IPS-18a (cell line): Measurements from ENCODE around the gene GCSAM.
"Not testable (repeated sequence)": the region's sequence is repeated elsewhere in the genome, so short reads cannot be mapped to it uniquely, and the experiment has no call there.

Source experiments
- H3K27ac ChIP-seq: one replicate; pipeline ENCODE4 v1.5.1; 2013; ENCODE audit warnings: low read length
- H3K27me3 ChIP-seq: one replicate; pipeline ENCODE4 v1.6.1; 2013; ENCODE audit warnings: mild to moderate bottlenecking, low read length; ENCODE audit not compliant: control insufficient read depth, insufficient read depth
- H3K36me3 ChIP-seq: one replicate; pipeline ENCODE4 v1.6.1; 2013; ENCODE audit warnings: low read depth, low read length; ENCODE audit not compliant: control insufficient read depth
- H3K4me1 ChIP-seq: one replicate; pipeline ENCODE4 v1.6.1; 2013; ENCODE audit warnings: low read depth, low read length; ENCODE audit not compliant: control insufficient read depth
- H3K4me3 ChIP-seq: one replicate; pipeline ENCODE4 v1.5.1; 2013; ENCODE audit warnings: low read length
- H3K9ac ChIP-seq: one replicate; pipeline ENCODE4 v1.6.1; 2013; ENCODE audit warnings: mild to moderate bottlenecking, low read length, moderate library complexity
- H3K9me3 ChIP-seq: one replicate; pipeline ENCODE4 v1.6.1; 2013; ENCODE audit warnings: low read depth, low read length; ENCODE audit not compliant: control insufficient read depth

The GCSAM gene

GRCh38 chr3:112083239-112083638 lies 49.8 kb downstream of the GCSAM start:
- H3K9me3 ChIP-seq, result no peaks in the 10 kb centered on the region
- peaks cover 10% of the 10 kb centered on the region for H3K4me1 ChIP-seq
- no peaks in the 10 kb centered on the region for H3K36me3 ChIP-seq
- no peak overlapping the region for H3K4me3 ChIP-seq
- no peak overlapping the region for H3K9ac ChIP-seq
- H3K27ac ChIP-seq, result no peak overlapping the region
- H3K27me3 ChIP-seq, result peaks cover 22% of the 10 kb centered on the region

- Histone ChIP-seq H3K9ac (no peak overlapping the region), H3K4me3 (no peak overlapping the region), H3K9me3 (no peaks in the 10 kb centered on the region), H3K4me1 (peaks cover 7% of the 10 kb centered on the region), H3K27ac (no peak overlapping the region), H3K36me3 (no peaks in the 10 kb centered on the region), H3K27me3 (no peaks in the 10 kb centered on the region)
Measured at GRCh38 chr3:112078125-112079083, 54.6 kb downstream of the GCSAM start.

- Histone ChIP-seq H3K27me3 (no peaks in the 10 kb centered on the region), H3K4me3 (no peak overlapping the region), H3K36me3 (no peaks in the 10 kb centered on the region), H3K4me1 (peaks cover 7% of the 10 kb centered on the region), H3K9ac (no peak overlapping the region), H3K27ac (no peak overlapping the region), H3K9me3 (no peaks in the 10 kb centered on the region)
Measured at GRCh38 chr3:112074616-112075497, 58.2 kb downstream of the GCSAM start.

- Histone ChIP-seq H3K27me3 (no peaks in the 10 kb centered on the region), H3K36me3 (no peaks in the 10 kb centered on the region), H3K9ac (no peak overlapping the region), H3K9me3 (no peaks in the 10 kb centered on the region), H3K4me1 (peaks cover 7% of the 10 kb centered on the region), H3K27ac (no peak overlapping the region), H3K4me3 (no peak overlapping the region)
Measured at GRCh38 chr3:112074006-112074405, 59.0 kb downstream of the GCSAM start.

GRCh38 chr3:112072387-112073060 lies 60.5 kb downstream of the GCSAM start:
- H3K9me3 ChIP-seq, result not testable (repeated sequence)

More at GRCh38 chr3:112072387-112073060, 60.5 kb downstream of the GCSAM start:
- H3K27ac ChIP-seq, H3K36me3 ChIP-seq, H3K4me3 ChIP-seq, H3K9ac ChIP-seq, H3K27me3 ChIP-seq, H3K4me1 ChIP-seq: not testable (repeated sequence)
